ENCODE measurements around the gene PDE8A.
"Not testable (repeated sequence)": the region's sequence is repeated elsewhere in the genome, so short reads cannot be mapped to it uniquely, and the experiment has no call there.

Gene PDE8A

DNA sequence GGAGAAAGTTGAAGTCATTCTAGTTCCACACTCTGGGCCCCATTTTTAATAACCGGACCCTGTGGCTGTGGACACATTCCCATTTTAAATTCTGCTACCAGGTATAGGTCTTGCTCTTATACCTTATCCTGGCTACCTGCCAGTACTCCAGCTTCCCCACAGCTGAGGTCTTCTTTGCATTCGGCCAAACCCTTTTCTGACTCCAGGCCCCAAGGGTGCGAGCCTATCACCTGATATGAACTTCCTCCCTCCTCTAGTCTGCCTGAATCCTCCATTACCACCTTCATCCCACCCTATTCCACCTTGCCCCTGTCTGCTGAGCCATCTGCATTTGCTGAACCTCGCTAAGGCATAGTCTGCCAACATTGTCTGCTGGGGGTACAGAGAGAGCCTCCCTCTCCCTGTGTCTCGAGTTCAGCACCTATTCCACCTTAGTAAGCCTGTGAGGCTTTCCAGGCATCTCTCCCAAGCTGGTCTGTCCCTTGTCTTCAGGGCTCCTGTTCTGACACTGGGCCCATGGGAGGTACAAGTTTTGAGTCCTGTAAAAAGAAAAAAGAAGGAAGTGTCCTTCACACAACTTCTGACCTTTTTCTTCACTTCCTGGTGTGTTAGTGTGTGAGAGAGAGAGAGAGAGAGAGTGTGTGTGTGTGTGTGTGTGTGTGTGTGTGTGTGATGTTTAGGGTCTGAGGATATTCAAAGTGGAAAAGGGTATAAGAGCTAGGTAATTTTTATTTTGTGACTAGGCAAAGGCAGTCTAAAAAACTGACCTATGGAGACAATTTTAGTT is 27.0 kb downstream of the PDE8A start:
- DNase-seq (ENCODE audit: insufficient read length, low spot score) (no peak), FAIRE-seq (peak; percentile 53)

GRCh38 chr15:85009435-85009834 is 27.8 kb downstream of the PDE8A start:
- no peak for FAIRE-seq
- DNase-seq (ENCODE audit: insufficient read length, low spot score): no peak

GRCh38 chr15:85010071-85010385 is 28.4 kb downstream of the PDE8A start:
- FAIRE-seq: no peak
- DNase-seq (ENCODE audit: insufficient read length, low spot score): no peak

DNA sequence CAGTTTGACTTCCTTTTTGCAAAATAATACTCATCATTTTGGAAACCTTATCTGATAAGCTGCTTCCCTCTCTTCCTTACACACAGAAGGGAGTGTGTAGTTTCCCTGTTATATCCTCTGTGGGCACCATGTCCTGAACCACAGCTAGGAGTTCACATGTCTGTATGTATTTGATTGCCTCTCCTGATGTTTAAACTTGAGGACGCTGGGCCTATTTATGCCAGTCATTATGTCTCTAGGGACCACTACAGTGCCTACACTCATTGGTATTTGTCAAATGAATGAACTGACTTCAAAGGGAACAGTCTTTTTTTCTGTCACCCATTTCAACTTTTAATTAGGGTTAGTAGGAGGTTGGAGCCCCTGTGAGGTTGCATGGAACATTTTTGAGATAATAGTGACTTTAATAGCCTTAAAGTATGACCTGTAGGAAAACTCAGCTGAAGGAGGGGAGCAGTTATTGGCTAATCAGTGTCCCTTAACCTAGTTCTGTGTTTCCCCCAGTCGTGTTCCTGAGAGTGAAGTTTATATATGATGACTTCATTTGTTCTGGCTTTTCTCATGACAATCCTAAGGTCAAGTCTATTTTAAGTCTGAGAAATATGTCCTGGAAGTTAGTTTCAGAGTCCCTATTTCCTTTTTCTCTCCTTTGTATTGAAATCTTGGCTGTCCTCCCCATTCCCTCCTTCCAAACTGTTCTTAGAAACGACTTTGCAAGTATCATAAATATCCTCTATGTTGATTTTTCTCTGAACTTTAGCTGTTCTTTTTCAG is 28.9 kb downstream of the PDE8A start:
- FAIRE-seq (peak; percentile 78), DNase-seq (ENCODE audit: insufficient read length, low spot score) (no peak)

- DNase-seq (ENCODE audit: insufficient read length, low spot score) (no peak), FAIRE-seq (peak; percentile 81)
Observed at GRCh38 chr15:85011160-85011571, 29.5 kb downstream of the PDE8A start.

DNA sequence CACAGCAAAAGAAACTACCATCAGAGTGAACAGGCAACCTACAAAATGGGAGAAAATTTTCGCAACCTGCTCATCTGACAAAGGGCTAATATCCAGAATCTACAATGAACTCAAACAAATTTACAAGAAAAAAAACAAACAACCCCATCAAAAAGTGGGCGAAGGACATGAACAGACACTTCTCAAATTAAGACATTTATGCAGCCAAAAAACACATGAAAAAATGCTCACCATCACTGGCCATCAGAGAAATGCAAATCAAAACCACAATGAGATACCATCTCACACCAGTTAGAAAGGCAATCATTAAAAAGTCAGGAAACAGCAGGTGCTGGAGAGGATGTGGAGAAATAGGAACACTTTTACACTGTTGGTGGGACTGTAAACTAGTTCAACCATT is 30.1 kb downstream of the PDE8A start:
- not testable (repeated sequence) for FAIRE-seq; DNase-seq (ENCODE audit: insufficient read length, low spot score)

- no peak for DNase-seq (ENCODE audit: insufficient read length, low spot score)
- FAIRE-seq: no peak
Observed at GRCh38 chr15:85013785-85014184, 32.1 kb downstream of the PDE8A start.

DNA sequence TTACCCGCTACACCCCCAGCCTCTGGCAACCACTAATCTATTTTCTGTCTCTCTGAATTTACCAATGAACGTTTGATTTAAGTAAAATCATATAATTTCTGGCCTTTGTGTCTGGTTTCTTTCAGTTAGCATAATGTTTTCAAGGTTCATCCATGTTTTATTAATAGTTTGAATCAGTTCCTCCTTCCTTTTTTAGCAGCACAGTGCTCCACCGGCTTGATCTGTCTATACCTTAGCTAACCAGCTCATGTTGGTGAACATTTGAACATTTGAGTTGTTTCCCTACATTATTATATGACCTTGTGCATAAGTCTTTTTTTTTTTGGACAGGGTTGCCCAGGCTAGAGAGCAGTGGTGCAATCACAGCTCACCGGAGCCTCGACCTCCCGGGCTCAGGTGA is 33.3 kb downstream of the PDE8A start:
- DNase-seq (ENCODE audit: insufficient read length, low spot score) (no peak), FAIRE-seq (no peak)

DNA sequence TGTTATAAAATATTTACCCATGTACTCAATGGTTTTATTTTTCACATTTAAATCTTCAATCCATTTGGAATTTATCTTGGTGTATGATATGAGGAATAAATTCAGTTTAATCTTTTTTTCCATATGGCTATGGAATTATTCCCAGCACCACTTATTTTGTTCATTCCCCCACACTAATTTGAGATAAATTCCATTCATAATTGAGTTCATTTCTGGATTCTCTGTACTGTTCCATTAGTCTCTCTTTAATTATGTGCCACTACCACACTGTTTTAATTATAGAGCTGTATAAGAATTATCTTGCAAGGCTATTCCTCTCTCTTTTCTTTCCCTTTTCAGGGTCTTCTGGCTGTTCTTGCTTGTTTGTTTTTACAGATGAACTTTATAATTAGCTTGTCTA is 34.6 kb downstream of the PDE8A start:
- FAIRE-seq: no peak
- no peak for DNase-seq (ENCODE audit: insufficient read length, low spot score)

GRCh38 chr15:85019815-85020590 is 38.3 kb downstream of the PDE8A start:
- FAIRE-seq (no peak), DNase-seq (ENCODE audit: insufficient read length, low spot score) (no peak)

DNA sequence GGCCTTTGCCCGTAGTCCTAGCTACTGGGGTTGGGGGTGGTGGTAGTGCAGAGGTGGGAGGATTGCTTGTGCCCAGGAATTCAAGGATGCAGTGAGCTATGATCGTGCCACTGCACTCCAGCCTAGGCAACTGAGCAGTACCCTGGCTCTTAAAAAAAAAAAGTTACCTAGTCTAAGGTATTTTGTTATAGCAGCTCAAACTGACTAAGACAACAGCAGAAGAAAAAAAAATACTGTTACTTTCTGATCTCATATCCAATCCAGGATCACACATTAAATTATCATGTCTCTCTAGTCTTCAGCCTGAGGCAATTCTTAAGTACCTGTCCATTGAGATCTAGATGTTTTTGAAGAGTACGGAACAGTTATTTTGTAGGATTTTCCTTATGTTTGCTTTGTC is 39.8 kb downstream of the PDE8A start:
- no peak for DNase-seq (ENCODE audit: insufficient read length, low spot score)
- no peak for FAIRE-seq

DNA sequence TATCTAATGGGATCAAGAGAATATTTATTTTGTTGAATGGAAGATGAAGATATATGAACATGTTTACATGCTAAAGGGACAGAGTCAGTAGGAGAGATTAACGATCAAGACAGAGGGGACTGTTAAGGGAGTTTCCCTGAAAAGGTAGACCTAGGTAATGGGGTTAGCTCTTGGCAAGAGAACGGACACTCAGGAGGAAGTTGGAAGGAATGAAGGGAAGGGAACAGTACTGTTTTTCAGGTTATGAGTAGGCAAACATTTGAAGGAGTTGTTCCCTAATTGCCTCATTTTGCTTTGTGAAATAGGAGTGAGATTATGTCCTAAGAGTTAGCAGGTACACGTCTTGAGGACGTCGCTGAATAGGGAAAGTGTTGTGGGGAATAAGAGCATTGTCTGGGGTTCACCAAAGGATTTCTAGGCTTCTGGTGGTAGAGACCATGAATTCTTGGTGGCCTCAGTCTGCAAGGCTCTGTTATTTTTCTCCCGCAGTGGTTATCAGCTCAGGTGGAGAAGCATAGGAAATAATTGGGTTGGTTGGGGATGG is 41.3 kb downstream of the PDE8A start:
- DNase-seq (ENCODE audit: insufficient read length, low spot score) (no peak), FAIRE-seq (no peak)

- no peak for DNase-seq (ENCODE audit: insufficient read length, low spot score)
- FAIRE-seq: peak; percentile 37
Observed at GRCh38 chr15:85024003-85024402, 42.3 kb downstream of the PDE8A start.

DNA sequence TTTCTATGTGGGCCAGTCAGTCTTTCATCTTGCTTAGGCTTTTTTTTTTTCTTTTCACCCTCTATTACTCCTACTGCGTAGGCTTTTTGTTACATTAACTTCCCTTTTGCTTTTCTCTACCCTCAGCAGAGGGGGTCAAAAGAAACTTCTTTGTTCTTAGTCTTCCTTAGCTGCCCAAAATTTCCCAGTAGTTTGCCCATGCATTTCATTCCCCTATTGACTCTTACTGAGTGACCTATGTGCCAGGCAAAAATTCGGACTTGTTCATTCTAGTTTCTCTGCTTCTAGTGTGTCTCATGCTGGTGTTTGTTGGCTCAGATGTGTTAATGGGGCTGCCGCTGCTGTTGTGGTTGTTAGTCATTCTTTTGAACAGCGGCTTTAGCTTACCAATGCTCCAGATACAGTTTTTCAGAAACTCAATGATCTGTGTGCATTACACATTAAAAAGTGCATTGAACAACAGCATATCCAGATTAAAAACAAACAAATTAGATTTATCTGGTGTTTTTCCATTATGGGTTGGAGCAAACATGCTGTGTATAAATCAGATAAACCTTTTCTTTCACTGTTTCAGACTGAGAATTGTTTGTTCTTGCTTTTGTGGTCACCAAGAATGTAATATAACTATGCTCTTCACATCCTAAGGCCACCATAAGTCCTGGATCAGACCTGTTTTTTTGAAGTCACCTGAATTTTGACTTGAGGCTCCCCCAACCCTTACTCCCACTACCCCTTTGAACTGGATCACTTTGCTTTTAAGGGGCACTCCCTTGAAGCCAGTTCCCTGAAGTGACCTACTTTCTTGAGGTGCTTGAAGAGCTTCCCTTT is 43.1 kb downstream of the PDE8A start:
- FAIRE-seq (peak; percentile 82), DNase-seq (ENCODE audit: insufficient read length, low spot score) (no peak)

- DNase-seq (ENCODE audit: insufficient read length, low spot score): no peak
- peak; percentile 26 for FAIRE-seq
Observed at GRCh38 chr15:85025516-85026251, 44.0 kb downstream of the PDE8A start.

GRCh38 chr15:85026304-85027032 is 44.8 kb downstream of the PDE8A start:
- DNase-seq (ENCODE audit: insufficient read length, low spot score): no peak
- FAIRE-seq: peak; percentile 47

DNA sequence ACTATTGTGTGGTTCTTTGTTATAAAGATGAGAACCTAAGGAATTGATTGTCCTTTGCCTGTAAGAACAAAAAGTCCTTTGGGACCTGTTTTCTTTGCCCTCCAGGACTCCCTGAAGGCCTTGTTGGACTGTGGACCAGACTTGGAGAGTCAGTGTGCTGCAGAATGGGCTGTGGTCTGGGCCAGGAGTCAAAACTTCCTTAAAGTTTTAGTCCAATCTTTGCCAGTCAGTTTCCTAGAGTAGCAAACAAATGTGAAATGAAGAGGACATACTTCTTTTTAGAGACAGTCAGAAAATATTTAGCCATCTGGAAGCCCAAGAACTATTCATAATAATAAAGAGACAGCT is 45.4 kb downstream of the PDE8A start:
- FAIRE-seq: no peak
- no peak for DNase-seq (ENCODE audit: insufficient read length, low spot score)

- no peak for FAIRE-seq
- no peak for DNase-seq (ENCODE audit: insufficient read length, low spot score)
Observed at GRCh38 chr15:85027421-85027820, 45.8 kb downstream of the PDE8A start.

- no peak for FAIRE-seq
- DNase-seq (ENCODE audit: insufficient read length, low spot score): no peak
Observed at GRCh38 chr15:85028416-85028815, 46.8 kb downstream of the PDE8A start.

Measured in GM19239 (cell line).